ENCODE measurements around the gene TMEM9.

The TMEM9 gene

GRCh38 chr1:201100169-201100930 lies 53.9 kb downstream of the TMEM9 start:
- DNase-seq: no peak

GRCh38 chr1:201098992-201099677 lies 55.1 kb downstream of the TMEM9 start:
- no peak for DNase-seq

GRCh38 chr1:201096977-201097856 lies 57.1 kb downstream of the TMEM9 start:
- no peak for DNase-seq

GRCh38 chr1:201096041-201096461 lies 58.2 kb downstream of the TMEM9 start:
- no peak for DNase-seq

- DNase-seq: no peak
These were observed 58.7 kb downstream of the TMEM9 start for GRCh38 chr1:201095581-201095980.

- no peak for DNase-seq
These were observed 59.4 kb downstream of the TMEM9 start for GRCh38 chr1:201094832-201095231.

GRCh38 chr1:201093962-201094361 lies 60.3 kb downstream of the TMEM9 start:
- DNase-seq: no peak

GRCh38 chr1:201093561-201093960 lies 60.7 kb downstream of the TMEM9 start:
- DNase-seq: no peak

GRCh38 chr1:201092738-201093137 lies 61.5 kb downstream of the TMEM9 start:
- DNase-seq: no peak

- DNase-seq: no peak
These were observed 63.0 kb downstream of the TMEM9 start for GRCh38 chr1:201091256-201091655.

GRCh38 chr1:201090541-201090940 lies 63.7 kb downstream of the TMEM9 start:
- no peak for DNase-seq

- DNase-seq: no peak
These were observed 64.7 kb downstream of the TMEM9 start for GRCh38 chr1:201089596-201089995.

GRCh38 chr1:201088901-201089525 lies 65.3 kb downstream of the TMEM9 start:
- DNase-seq: no peak

- no peak for DNase-seq
These were observed 65.9 kb downstream of the TMEM9 start for GRCh38 chr1:201088395-201088794.

GRCh38 chr1:201085902-201086735 lies 68.2 kb downstream of the TMEM9 start:
- peak; percentile 43 to 49 for DNase-seq
